Measurements from ENCODE around the gene HOXA7.

HOXA7 gene

DNA sequence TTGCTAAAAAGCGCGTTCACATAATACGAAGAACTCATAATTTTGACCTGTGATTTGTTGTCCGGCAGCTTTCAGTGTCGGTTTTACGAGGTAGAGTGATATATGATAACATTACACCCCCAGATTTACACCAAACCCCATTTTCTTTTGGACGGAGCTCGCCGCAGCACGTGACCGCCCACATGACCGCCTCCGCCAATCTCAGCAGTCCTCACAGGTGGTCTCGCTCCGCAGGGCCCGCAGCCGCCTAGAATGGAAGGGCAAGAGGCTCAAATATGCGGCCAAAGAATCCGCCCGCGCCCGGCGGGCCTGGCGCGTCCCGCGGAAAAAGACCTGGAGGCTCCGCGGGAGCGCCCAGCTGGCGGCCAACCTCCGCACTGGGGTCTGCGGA, at the start of gene HOXA7:
HOXA7 (minus strand) TSS at position 168 of the 391 bp plus-strand sequence; CDS start at position 38, 130 bp downstream.
- DNase-seq = no peak

DNA sequence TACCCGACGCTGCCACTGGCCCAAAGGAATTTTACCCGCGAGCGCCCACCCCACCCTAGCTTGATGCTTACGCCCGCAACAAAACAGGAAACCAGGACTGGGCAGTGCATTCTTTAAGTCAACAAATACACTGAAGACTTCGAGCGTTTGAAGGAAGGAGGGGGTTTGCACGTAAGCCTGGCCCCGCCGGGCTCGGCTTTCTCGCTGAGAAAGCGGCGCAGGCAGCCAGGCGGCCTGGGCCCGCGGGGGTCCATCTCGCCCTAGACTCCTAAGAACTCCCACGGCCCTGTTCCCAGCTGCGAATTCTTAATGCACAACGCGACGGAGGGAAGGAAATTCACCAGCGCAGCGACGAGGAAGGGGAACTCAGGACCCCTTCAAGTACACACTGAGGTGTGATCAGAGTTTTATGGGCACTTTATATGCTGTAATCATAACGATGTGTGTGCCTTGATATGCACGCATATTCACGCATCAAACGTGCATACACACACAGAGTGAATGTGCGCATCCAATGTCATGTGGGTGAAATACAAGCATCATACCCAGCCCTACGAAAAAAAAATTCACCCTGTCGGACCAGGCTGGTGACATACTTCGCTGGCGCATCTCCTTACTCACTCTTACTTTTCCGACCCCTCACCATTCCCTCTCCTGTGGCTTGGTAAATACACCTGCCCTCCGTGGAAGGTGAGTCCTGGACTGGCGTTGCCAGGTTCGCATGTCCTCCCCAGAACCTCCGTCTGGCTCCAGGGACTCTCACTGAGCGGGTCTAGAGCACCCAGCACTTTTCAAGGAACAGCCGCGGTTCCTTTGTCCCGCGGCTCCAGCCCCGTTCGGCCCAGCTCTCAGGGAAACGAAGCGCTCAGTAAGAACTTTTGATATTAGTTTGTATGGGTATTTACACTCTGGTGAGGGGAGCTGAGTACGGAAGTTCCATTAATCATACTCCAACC, 49.1 kb upstream of the HOXA7 start:
- no peak for DNase-seq

DNA sequence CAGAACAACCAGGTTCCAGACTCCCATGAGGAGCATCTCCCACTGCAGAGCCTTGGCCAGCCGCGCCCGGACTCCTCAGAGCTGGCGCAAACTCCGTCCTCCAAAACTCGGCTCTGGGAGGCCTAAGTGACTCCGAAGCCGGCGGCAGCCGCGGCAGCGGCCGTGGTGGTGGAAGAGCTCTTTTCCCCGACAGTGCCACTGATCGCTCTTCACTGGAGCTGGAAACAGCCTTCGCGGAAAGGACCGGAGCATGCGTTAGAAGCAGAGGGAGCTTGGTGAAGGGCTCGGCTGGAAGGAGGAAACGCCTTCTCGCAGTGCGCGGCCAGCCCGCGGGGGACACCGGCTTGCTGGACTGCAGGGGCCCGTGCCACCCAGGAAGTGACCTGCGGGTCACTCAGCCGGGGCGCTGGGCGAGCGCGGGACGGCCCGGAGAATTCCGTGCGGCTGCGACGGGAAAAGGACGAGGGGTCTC, 48.4 kb upstream of the HOXA7 start:
- DNase-seq = no peak

DNA sequence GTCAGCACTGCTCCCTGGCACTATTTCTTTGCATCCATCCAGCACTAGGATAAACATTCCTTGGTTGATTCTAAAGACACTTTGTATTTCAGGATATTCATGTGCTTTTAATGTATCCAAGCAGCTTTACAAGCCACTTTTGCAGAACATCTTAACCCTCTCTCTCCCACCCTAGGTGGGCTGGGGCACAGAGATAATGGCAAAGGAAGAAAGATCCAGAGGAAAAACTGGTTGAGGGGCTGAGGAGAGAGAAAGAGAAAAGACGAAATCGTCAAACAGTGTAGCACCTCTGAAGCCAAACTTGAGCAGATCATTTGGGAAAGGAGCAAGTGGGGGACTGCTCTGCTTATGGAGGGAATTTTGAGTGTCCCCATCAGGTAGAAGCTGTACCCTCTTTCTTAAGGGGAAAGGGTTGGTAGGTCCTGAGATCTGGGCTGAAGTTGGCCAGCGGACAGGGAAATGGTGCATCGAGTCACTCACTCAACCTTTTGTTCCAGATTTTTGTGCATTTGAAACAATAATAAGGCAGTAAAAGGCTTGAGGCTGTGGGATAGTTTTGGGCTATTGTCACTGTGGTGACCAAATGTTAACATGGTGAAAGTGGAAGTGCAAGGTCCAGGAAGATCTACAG, 47.6 kb upstream of the HOXA7 start:
- no peak for DNase-seq

DNA sequence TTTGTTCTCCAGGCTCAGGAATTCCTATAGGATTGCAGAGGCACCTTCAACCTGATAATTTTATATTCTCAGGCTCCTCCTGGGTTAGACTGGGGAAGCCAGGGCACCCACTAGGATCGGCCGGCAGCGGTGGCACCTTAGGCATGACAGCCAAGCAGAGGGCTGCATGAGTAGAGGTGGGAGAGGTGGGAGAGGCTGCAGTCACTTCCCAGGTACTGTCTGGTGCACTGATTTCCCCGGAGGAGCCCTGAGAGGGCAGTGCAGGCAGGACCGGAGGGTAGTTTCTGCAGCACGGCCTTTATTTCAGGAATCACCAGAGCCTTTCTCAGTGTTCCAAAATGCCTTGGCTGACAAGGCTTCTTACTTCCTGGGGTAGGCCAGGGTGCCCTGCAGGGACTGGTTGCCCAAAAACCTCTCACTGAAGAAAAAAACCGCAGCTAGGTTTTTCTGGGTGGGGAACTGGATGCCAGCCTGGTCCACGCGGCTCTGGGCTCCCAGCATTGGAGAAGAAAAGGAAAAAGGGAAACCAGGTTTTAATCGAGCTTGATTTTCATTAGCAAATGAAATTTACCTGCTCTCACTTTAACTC, 47.0 kb upstream of the HOXA7 start:
- no peak for DNase-seq

DNA sequence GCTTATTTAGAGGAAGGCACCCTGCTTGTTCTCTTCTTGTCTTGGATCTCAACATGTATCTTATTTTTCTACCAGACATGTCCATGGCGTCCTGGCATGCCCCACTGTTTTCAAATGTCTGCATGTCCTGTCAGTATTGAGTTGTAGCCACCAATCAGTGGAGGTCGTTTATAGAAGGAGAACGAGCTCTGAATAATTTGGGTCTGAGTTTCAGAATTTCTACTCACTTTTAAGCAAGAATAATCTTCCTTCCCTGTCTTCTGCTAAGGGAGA, 46.3 kb upstream of the HOXA7 start:
- DNase-seq = no peak

DNA sequence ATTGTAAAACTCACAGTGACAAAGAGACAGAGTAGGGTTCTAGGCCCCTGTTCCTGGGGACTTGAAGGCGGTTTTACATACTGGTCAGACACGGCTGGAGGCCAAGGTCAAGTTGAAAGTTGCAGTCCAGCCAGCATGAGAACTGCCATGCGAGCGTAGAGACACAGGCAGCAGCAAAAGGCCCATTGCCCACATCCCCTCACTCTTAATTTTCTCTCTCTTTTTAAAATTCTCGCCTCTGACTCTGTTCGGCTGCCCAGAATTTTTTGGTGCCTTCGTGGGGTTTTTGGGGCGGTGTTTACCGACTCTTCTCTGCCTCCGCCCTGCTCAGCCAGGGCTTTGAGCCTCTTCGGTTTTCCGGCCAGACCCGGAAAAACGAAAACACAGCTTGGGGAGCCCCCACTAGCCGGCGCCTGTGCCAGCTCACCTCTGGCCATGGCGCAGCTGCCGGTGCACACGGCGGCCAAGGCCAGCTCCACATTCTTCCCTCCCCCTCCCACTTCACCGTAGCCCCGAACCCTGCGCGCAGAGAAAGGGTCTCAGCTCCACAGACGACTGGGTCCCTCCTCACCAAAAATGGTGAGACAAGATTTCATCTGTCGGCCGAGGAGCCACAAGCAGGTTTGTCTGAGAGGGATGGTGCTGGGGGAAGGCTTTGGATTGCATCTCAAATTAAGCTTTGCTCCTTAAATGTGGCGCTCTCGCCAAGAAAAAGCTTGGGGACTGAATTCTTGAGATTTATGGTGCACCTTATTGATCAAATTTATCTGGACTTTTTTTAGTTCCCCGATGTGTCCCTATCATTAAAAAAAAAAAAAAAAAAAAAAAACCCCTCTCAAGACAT, 45.8 kb upstream of the HOXA7 start:
- DNase-seq = no peak

DNA sequence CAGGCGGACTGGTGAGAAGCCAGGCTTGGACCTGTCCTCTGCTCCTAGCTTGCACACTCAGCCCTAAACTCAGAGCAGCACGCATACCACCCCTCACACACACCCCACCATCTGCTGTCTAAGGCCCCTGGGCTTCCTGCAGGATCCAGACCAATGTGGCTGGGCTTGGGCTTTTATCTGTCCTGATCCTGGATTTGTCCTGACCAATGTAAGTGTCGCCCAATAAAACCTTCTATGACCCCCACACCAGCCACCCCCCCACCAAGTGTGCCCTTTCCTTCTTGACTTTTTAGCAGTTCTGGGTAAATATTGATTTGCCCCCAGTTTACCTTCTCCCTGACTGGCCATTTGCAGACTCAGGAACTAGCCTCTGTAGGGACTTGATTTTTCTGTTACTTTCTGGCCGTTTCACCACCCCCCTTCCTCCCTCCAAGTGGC, 45.1 kb upstream of the HOXA7 start:
- DNase-seq = no peak

DNA sequence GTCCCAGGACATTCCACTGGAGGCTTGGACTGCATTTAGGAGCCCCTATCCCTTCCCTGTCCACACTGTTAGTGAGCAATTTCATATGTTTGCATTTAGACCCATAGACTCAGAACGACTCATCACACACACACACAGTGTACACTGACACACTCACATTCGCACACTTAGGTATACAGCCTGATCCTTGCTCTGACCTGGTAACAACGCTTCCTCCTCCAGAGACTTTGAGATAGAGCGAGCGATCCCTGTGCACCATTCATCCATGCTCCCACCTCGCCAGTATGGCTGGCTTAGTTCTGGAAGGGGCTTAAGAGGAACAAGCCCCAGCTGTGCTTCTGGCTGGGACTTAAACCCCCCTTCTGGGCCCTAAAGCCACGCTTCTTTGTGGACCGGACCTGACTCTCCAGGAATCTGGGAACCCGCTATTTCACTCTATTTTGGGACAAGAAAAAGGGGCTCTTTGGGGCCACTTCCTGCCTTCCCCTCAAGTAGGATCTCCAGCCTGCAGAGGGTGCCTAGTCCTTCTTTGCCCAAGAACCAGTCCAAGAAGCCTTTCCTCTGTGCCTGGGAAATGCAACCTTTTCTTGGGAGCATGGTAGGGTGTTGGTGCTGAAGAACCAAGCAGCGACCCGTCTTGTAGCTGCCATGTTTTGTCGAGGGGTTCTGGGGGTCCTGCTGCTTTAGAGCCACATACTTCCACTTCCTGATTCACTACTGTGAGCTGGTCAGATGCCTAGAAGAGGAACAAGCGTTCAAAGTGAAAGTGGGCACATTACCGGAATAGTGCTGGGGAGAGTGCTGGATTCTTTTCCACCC, 44.5 kb upstream of the HOXA7 start:
- no peak for DNase-seq

DNA sequence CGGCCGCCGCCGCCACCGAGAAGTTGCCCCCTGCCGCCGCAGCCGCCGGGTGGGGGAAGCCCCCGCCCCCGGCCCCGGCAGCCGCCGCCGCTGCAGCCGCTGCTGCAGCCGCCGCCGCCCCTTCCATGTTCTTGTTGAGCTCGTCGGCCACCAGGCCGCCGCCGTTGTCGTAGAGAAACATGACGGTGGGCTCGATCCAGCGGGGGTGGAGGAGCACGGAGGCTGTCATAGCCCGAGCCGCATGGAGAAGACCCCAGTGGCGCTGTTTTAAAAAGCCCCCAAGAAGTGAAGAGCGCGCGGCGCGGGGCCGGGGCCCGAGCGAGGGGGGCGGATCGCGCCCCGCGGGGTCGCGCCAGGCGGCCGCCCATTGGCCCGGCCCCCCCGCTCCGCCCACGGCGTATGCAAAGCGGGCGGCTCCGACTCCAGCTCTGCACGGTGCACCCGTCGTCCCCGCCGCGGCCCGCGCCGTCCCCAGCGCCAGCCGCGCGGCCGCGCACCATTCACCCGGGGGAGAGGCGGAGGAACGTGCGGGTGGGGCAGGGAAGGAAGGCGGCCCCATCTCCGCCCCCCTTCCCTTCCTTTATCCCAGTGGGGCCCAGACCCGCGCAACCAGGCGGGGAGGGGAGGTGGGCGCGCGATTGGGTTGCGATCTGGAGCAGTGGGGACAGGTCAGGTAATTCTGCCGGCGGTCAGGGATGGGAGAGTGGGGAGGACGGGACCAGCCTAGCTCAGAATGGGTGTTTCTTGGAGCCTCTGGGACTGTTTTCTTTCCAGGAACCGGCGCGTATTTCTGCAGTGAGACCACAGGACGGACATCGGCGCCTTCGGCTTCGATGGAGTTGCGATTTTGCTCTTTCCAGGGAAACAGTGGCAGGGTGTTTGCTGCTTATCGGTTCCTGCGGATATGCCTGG, 43.6 kb upstream of the HOXA7 start, which contains the start of gene HOXA13:
HOXA13 (minus strand) TSS at position 243 of the 912 bp plus-strand sequence; CDS start at position 229, 14 bp downstream.
- no peak for DNase-seq

DNA sequence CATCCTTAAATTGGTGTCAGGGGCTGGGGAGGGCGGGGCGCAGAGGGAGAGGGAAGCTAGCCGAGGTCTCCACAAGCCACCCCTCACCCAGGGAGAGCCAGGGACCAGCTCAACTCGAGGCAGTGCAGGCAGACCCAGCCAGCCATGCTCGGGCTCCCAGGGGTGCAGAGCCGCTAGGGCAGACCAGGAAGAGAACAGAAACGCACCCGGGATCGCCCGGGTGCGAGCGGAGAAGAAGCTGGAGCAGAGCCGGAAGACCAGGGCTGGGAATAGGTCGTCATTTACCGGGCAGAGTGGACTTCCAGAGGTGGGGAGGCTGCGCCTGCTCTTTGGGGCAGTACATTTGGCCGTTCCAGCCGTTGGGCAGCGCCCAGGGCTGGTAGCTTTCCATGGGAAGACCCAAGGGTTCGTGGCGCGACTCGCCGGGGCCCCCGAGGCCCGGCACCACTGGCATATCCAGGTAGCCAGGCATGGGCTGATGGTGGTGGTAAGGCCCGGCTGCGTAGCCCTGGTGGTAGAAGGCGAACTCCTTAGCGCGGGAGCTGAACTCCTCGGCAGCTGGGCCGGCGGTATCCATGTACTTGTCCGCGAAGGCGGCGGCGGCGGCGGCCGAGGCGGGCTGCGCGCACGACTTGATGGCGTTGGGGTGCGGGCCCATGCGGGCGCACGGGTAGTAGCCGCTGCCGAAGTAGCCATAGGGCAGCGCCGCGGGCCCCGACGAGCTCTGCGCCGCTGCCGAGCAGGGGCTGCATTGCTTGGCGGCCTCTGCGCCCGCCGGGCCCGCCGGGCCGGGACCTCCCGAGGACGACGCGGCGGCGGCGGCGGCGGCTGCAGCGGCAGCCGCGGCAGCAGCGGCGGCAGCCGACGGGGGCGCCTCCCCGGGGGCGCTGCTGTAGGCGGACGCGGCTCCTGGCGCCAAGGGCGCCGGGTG, 42.7 kb upstream of the HOXA7 start:
- DNase-seq = no peak

DNA sequence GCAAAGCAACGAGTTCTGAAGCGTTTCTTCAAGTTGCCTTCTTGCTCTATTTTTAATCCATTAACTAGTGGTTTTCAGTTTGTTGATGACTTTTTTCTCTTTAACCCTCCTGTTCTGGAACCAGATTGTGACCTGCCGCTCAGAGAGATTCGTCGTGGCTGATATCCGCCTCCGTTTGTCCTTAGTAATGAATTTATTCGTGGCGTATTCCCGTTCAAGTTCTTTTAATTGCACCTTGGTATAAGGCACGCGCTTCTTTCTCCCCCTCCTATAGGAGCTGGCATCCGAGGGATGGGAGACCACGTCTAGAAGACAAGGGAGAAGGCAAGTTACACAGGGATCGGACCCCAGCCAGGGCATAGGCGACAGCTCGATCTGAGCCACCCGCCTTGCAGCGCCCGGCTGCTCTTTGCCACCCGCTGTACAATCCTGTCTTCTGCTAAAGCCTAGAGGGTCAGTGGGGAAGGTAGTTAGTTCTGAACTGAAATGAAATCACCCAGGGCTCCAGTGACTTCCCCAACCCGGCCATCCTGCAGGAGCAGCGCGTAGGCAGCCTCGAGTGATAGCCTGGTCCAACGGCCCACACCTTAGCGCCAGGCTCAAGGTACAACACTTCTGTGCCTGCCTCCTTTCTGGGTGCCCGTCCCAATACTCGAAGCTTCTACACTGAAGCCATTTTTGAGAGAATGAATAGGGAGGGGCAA, 41.8 kb upstream of the HOXA7 start:
- DNase-seq = no peak

DNA sequence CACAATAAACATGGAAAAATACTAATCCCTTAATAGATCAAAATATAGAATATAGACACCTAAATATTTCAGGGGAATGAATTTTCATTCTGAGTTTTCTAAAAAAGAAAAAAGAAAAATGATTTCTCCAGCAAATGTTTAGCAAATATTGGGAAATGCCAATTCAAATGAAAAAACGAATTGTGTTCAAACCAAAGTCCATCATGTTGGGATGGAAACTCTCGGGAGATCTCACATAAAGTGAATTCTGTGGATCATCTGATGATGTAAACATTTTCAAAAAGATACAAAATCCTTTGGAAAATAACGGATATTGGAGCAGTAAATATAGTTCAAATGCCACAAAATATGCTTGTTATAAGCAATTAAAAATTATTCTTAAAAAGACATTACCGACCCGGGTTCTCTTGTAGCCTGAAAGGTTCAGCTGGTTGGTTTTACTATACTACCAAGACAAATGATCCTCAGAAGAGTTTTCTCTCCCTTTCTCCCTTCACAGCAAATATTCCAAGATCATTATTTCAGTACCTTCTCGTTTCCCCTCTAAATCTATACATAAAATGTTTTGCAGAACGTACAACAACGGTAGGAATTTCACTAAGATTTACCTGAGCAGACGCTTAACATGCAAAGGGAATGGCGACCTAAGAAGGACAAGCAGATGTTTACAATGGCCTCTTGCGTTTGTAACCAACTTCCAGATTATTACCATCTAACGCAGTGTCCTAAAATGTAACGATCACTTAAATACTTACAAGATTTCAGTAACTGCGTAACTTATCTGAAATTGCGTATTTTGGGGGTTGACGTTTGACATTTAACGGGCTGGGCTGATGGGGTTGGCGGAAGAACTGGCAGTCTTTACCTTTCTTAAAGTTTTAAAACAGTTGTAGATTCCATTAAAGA, 40.9 kb upstream of the HOXA7 start:
- DNase-seq = no peak

DNA sequence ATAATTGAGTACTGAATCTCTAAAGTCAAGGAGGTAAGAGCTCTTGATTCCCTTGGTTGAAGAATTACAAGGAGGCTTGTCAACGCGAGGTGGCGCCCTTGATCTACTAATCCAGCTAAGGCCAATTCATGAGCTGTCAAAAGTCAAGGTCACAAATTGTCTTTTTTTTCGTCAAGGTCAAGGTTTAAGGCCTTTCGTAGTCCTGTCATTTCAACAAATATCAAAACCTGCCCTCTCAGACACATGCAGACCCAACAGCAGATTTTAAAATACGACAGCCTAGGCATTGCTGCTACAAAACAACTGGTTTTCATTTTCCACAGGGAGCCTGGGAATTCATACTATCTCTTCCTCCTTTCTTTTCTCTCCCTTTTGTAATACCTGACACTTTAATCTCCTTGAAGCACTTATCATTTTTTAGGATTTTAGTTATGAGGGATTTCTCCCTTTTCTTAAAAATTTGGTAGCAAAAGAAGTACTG, 39.9 kb upstream of the HOXA7 start:
- DNase-seq = peak; percentile 83

DNA sequence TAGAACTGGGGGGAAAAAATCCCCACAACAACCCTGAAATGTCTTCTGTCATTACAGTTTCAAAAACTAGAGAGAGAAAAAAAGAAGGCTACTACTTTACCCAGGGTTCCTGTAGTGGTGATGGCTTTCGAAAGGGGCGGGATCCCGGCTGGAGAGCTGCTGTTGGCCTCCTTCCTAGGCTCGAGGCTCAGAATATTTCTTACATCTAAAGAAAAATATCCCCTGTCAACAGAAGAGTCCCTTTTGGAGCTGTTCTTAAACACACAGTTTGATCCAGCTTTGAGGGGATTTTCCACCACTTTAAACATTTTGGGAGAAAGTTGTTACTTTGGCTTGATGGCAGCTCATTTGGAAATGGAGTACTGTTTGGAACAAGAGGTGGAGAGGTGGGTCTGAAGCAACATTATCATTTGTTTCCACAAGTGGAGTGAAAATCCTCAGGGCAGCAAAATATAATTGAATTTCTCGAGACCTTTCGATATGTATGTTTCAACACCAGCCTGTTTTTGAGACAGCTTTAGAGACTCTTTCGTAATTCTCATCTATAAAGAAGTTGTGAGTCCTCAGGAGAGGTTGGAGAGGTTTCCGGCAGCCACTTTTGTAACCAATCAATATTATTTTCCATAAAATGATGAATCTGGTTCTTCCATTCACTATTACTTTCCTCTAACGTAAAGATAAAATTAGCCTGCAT, 38.4 kb upstream of the HOXA7 start:
- DNase-seq = no peak

DNA sequence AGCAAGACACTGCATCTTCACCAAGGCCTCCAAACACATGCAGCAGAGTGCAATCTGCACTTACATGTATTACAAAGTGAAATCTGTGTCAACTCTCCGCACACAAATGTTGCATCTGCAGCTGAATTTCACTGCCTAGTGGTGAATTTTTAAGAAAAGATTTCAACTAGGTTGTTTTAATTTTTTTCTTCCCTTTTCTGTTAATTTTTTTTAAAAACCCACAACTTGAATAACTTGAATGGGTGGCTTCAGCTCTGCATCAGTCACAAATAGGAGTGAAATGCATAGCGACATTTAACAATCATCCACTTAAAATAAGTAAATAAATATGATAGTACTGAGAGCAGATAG, 37.5 kb upstream of the HOXA7 start:
- no peak for DNase-seq

DNA sequence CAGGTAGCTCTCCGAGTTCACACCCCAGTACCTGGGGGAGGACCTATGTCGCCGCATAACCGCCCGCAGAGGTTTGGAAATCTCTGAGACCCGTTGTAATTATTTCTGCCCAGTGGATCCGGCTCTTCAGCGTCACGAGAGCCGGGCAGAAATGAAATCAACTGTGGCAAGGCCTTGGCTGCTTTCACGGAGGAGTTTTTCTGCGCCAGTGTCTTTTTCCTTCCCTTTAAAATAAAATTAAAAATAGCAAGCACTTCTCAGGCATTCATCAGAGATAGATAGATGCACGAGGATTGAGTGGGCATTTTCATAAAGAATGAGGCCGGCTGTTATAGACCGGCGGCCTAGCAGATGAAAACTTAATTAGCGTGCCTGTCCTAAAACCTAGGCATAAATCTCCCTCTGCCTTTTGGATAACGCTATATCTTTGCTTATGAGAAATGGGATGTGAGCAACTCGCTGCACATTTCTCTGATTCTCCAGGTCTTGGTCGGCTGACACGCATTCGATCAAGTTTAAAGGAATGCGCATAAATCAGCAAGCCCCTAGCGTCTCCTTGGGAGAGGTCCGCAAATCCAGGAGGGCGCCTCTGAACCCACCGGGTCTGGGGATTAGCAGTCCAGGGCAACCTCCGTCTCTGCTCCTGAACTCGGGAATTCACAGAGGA, 37.0 kb upstream of the HOXA7 start:
- DNase-seq = no peak
